HepG2 (cell line): ENCODE results near the gene PRXL2A.

ENCODE experiments used
- BHLHE40 ChIP-seq: IDR thresholded peaks from 2 replicates; pipeline ENCODE4 v1.6.1; 2011; ENCODE audit warnings: low read length, improper control_type of control experiment
- CTCF ChIP-seq: sonication (generic); formaldehyde crosslinking; IDR thresholded peaks from 2 replicates; pipeline ENCODE4 v1.5.0; 2020; ENCODE audit warnings: mild to moderate bottlenecking, missing genetic modification reagents, moderate library complexity
- DZIP1 ChIP-seq: sonication (generic); formaldehyde crosslinking; IDR thresholded peaks from 2 replicates; pipeline ENCODE4 v1.5.0; 2020; ENCODE audit warnings: mild to moderate bottlenecking, missing genetic modification reagents
- EZH2 ChIP-seq: conservative IDR thresholded peaks from 2 replicates; pipeline ENCODE4 v1.6.1; 2012; ENCODE audit warnings: mild to moderate bottlenecking, low read depth, low read length, moderate library complexity
- GFI1 ChIP-seq: sonication (generic); formaldehyde crosslinking; IDR thresholded peaks from 2 replicates; pipeline ENCODE4 v1.5.0; 2020; ENCODE audit warnings: missing genetic modification reagents, mild to moderate bottlenecking, borderline replicate concordance
- HNF4A ChIP-seq: sonication (generic); formaldehyde crosslinking; IDR thresholded peaks from 2 replicates; pipeline ENCODE4 v1.4.0; 2020; ENCODE audit warnings: missing genetic modification reagents
- KDM5B ChIP-seq: sonication (generic); formaldehyde crosslinking; IDR thresholded peaks from 2 replicates; pipeline ENCODE4 v1.4.0; 2020; ENCODE audit warnings: missing genetic modification reagents, mild to moderate bottlenecking, borderline replicate concordance
- PRDM15 ChIP-seq: sonication (generic); formaldehyde crosslinking; IDR thresholded peaks from 2 replicates; pipeline ENCODE4 v1.4.0; 2020; ENCODE audit warnings: missing genetic modification reagents
- RFX1 ChIP-seq: fragments of 450-650 bp; IDR thresholded peaks from 2 replicates; pipeline ENCODE4 v1.6.1; 2017
- SRF ChIP-seq: IDR thresholded peaks from 2 replicates; pipeline ENCODE4 v1.6.1; 2011; ENCODE audit warnings: mild to moderate bottlenecking, low read depth, low read length, moderate library complexity
- SRSF9 ChIP-seq: fragments of 200-400 bp; formaldehyde crosslinking; IDR thresholded peaks from 2 replicates; pipeline ENCODE4 v1.6.1; 2018; ENCODE audit warnings: borderline replicate concordance, mild to moderate bottlenecking, low read depth, low read length; ENCODE audit not compliant: insufficient read depth, poor library complexity, severe bottlenecking
- ZNF550 ChIP-seq: sonication (generic); formaldehyde crosslinking; IDR thresholded peaks from 2 replicates; pipeline ENCODE4 v1.4.0; 2020; ENCODE audit warnings: mild to moderate bottlenecking, missing genetic modification reagents, borderline replicate concordance
- ZNF772 ChIP-seq: sonication (generic); formaldehyde crosslinking; IDR thresholded peaks from 2 replicates; pipeline ENCODE4 v1.5.0; 2020; ENCODE audit warnings: mild to moderate bottlenecking, missing genetic modification reagents

- no peak for TF ChIP-seq KDM5B (CRISPR knock-in tag)
- TF ChIP-seq PRDM15 (CRISPR knock-in tag) = no peak
- no peak for TF ChIP-seq GFI1 (CRISPR knock-in tag)
- TF ChIP-seq ZNF772 (CRISPR knock-in tag) = no peak
- no peak for TF ChIP-seq CTCF (CRISPR knock-in tag)
- TF ChIP-seq SRF = no peak
- TF ChIP-seq DZIP1 (CRISPR knock-in tag) = no peak
- no peak for TF ChIP-seq ZNF550 (CRISPR knock-in tag)
- TF ChIP-seq EZH2 = no peak
- TF ChIP-seq SRSF9 = no peak
- TF ChIP-seq RFX1 = no peak
- no peak for TF ChIP-seq HNF4A
- no peak for TF ChIP-seq BHLHE40
Observed at GRCh38 chr10:80466724-80467326, 58.5 kb downstream of the PRXL2A start.
